HepG2 (cell line): ENCODE data around the gene NOTCH3. TPM values are rescaled to one million over a fixed set of nuclear protein-coding genes. Genes with fewer than 3 reads are reported as not detected.

Experiments used
- ATAC-seq: fragments of 200-7000 bp; cut with Tn5 transposase; 3 replicates; pipeline ENCODE4 v1.9.1; 2020; ENCODE audit warnings: mild to moderate bottlenecking, moderate library complexity
- BruUV-seq: library from RNA; stranded (reverse); fragments of 400-500 nt; replicated peaks from 2 replicates; lab custom pipeline; 2021; lab: Mats Ljungman, UMichigan
- CTCF ChIA-PET: fragments of 300-600 bp; formaldehyde crosslinking; extraction: SDS; loops from one replicate; lab custom pipeline; 2021; ENCODE audit warnings: low total read pairs, inconsistent platforms, low intra/inter-chr PET ratio; lab: Yijun Ruan, JAX
- POLR2A ChIA-PET: fragments of 350-600 bp; sonication (Branson Sonifier 250); formaldehyde crosslinking; loops from one replicate; lab custom pipeline; 2020; ENCODE audit warnings: antibody characterized with exemption, inconsistent platforms; lab: Yijun Ruan, JAX
- DNase-seq: peaks from one replicate; pipeline ENCODE4 v3.0.0-alpha.2; 2015; ENCODE audit warnings: low spot score
- FAIRE-seq: peaks from 3 replicates; lab custom pipeline; 2011; peaks lifted over from hg19 to GRCh38; lab: Jason Lieb, UNC
- H2AFZ ChIP-seq: one replicate; pipeline ENCODE4 v1.6.1; 2011; ENCODE audit warnings: low read length, inconsistent platforms
- H3K27ac ChIP-seq: fragments of 300-600 bp; 3 replicates; pipeline ENCODE4 v1.8.0; 2011; ENCODE audit warnings: mixed run types, mild to moderate bottlenecking, mixed read lengths, low read length, inconsistent platforms; ENCODE audit not compliant: insufficient read depth; ENCODE audit errors: extremely low read length
- H3K27me3 ChIP-seq, 2 experiments: fragments of 200-600 bp in 1 of 2; 2 replicates in 1 of 2; 3 replicates in 1 of 2; pipeline versions ENCODE4 v1.6.0 to v1.8.0; 2011; ENCODE audit warnings: low read length in 2 of 2, mild to moderate bottlenecking in 2 of 2, moderate library complexity in 2 of 2, inconsistent platforms in 1 of 2; ENCODE audit not compliant: insufficient read depth in 2 of 2, control insufficient read depth in 1 of 2
- H3K36me3 ChIP-seq, 2 experiments: fragments of 200-600 bp in 1 of 2; replicated peaks in 1 of 2; 2 replicates in 1 of 2; 3 replicates in 1 of 2; pipeline versions ENCODE4 v1.5.1 to v1.8.0; 2011; ENCODE audit warnings: low read length in 2 of 2, inconsistent platforms in 1 of 2; ENCODE audit not compliant: insufficient read depth in 2 of 2, control insufficient read depth in 1 of 2
- H3K4me1 ChIP-seq: 2 replicates; pipeline ENCODE4 v1.5.1; 2012; ENCODE audit warnings: low read length, inconsistent platforms; ENCODE audit not compliant: insufficient read depth
- H3K4me2 ChIP-seq: 2 replicates; pipeline ENCODE4 v1.6.0; 2011; ENCODE audit warnings: low read depth, low read length, inconsistent platforms
- H3K4me3 ChIP-seq, 3 experiments: fragments of 200-600 bp in 1 of 3; sonication (generic), shearing (Covaris generic) in 1 of 3; replicated peaks in 1 of 3; 2 replicates each; pipeline ENCODE4 v1.5.1; 2011 to 2016; ENCODE audit warnings: low read length in 3 of 3, inconsistent platforms in 2 of 3, low read depth in 2 of 3, mild to moderate bottlenecking in 2 of 3, control low read depth in 1 of 3, mixed read lengths in 1 of 3; ENCODE audit not compliant: insufficient read depth in 1 of 3
- H3K79me2 ChIP-seq: one replicate; pipeline ENCODE4 v1.6.1; 2011; ENCODE audit warnings: low read length, inconsistent platforms; ENCODE audit not compliant: insufficient read depth
- H3K9ac ChIP-seq: 2 replicates; pipeline ENCODE4 v1.6.0; 2011; ENCODE audit warnings: mild to moderate bottlenecking, low read depth, low read length, inconsistent platforms; ENCODE audit not compliant: insufficient read depth
- H3K9me3 ChIP-seq: 2 replicates; pipeline ENCODE4 v1.5.1; 2012; ENCODE audit warnings: mild to moderate bottlenecking, low read length
- H4K20me1 ChIP-seq: 2 replicates; pipeline ENCODE4 v1.6.0; 2011; ENCODE audit warnings: inconsistent platforms, mild to moderate bottlenecking, low read length, moderate library complexity; ENCODE audit not compliant: insufficient read depth
- ARNTL ChIP-seq: sonication (generic); formaldehyde crosslinking; IDR thresholded peaks from 2 replicates; pipeline ENCODE4 v1.4.0; 2020; ENCODE audit warnings: mild to moderate bottlenecking, missing genetic modification reagents
- PAXIP1 ChIP-seq: sonication (generic); formaldehyde crosslinking; conservative IDR thresholded peaks from 2 replicates; pipeline ENCODE4 v1.4.0; 2020; ENCODE audit warnings: mild to moderate bottlenecking, missing genetic modification reagents, moderate library complexity
- ZSCAN31 ChIP-seq: sonication (generic); formaldehyde crosslinking; IDR thresholded peaks from 2 replicates; pipeline ENCODE4 v1.5.0; 2020; ENCODE audit warnings: low read depth, mild to moderate bottlenecking, missing genetic modification reagents
- WGBS: methylation state at CpG from one replicate; pipeline ENCODE4 v1.1.6; 2017; ENCODE audit warnings: low lambda C conversion rate; 5-methylcytosine and 5-hydroxymethylcytosine counted together
- in situ Hi-C: cut with HindIII; loops from 2 replicates; pipeline ENCODE4 v1.10.0; 2017; ENCODE audit warnings: low pct_unique_long_range_greater_than_20kb; ENCODE audit not compliant: extremely low pct_ligation_motif_present
- intact Hi-C: fragments of 100-400 bp; cut with micrococcal nuclease; formaldehyde crosslinking; loops from one replicate; pipeline ENCODE4 v1.10.0; 2022; ENCODE audit not compliant: unreplicated experiment
- polyA plus RNA-seq, 8 experiments: library from polyadenylated mRNA; depleted of rRNA in 3 of 8; stranded (reverse) in 7 of 8; unstranded in 1 of 8; fragments of >200 nt; fragmentation: Illumina TruSeq in 4 of 8; extraction: Trizol in 4 of 8; gene quantifications; 2 replicates each; pipeline versions ENCODE4 v1.2.1 to v1.2.3, GENCODE V29; 2011 to 2016; ENCODE audit warnings: low read depth in 4 of 8, missing spikeins in 1 of 8, mixed read lengths in 1 of 8; ENCODE audit not compliant: insufficient read depth in 1 of 8
- total RNA-seq, 5 experiments: library from RNA; depleted of rRNA; stranded (reverse); fragments of >200 nt; fragmentation: Illumina TruSeq; extraction: Trizol; gene quantifications; 2 replicates each; pipeline ENCODE4 v1.2.3, GENCODE V29; 2016; ENCODE audit warnings: low read depth in 1 of 5

NOTCH3 gene
- total and polyA plus RNA-seq, 2 of the 13 experiments (the other 11 are each of a cell fraction or from before 2014, with no cell fraction given): 0.09 to 0.28 TPM

GRCh38 chr19:15249972-15250639 is 49.3 kb upstream of the NOTCH3 start:
- Histone ChIP-seq H3K36me3 (peaks cover 41 to 91% of the 10 kb centered on the region in 2 experiments), H3K79me2 (no peaks in the 10 kb centered on the region), H3K27me3 (no peaks in the 10 kb centered on the region), H3K9me3 (no peaks in the 10 kb centered on the region), H3K27ac (no peak overlapping the region), H4K20me1 (peaks cover 46% of the 10 kb centered on the region; the same call in 1 of the 2 replicates), H3K4me3 (no peak overlapping the region), H3K4me1 (peaks cover 40% of the 10 kb centered on the region)
- no peak for FAIRE-seq
- in situ Hi-C loops (no loop called here), intact Hi-C loops (loop anchor here (5.0 kb wide), 1 partner anchor 73 kb away; no protein-coding TSS in a partner anchor)
- ATAC-seq: no peak
- no peak for DNase-seq
- CTCF ChIA-PET: no interaction called here
- no TSS peak for BruUV-seq
- TF ChIP-seq PAXIP1 (CRISPR knock-in tag) (no peak), ZSCAN31 (CRISPR knock-in tag) (no peak), ARNTL (CRISPR knock-in tag) (no peak)
- TF ChIP-seq, all 625 proteins: peak for 0
- H2AFZ ChIP-seq: no peak overlapping the region
- 92% methylated on average over 15 of the region's 15 CpGs for WGBS
- no peak overlapping the region for H3K4me2 ChIP-seq
- POLR2A ChIA-PET: no interaction called here
- H3K9ac ChIP-seq: no peak overlapping the region
